HG03103 (cell line): ENCODE data around the gene PTPRF.

ENCODE experiments used
- ATAC-seq: cut with Tn5 transposase; IDR thresholded peaks from one replicate; pipeline ENCODE4 v1.9.1; 2021; ENCODE audit warnings: low read depth; ENCODE audit not compliant: unreplicated experiment

The PTPRF gene

DNA sequence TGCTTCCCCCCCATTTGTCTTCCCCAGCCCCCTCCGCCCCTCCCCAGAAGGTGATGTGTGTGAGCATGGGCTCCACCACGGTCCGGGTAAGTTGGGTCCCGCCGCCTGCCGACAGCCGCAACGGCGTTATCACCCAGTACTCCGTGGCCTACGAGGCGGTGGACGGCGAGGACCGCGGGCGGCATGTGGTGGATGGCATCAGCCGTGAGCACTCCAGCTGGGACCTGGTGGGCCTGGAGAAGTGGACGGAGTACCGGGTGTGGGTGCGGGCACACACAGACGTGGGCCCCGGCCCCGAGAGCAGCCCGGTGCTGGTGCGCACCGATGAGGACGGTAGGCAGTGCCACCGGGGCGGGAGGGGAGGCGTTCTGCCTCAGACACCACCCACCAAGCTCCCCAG lies 67.0 kb downstream of the PTPRF start:
- no peak for ATAC-seq

DNA sequence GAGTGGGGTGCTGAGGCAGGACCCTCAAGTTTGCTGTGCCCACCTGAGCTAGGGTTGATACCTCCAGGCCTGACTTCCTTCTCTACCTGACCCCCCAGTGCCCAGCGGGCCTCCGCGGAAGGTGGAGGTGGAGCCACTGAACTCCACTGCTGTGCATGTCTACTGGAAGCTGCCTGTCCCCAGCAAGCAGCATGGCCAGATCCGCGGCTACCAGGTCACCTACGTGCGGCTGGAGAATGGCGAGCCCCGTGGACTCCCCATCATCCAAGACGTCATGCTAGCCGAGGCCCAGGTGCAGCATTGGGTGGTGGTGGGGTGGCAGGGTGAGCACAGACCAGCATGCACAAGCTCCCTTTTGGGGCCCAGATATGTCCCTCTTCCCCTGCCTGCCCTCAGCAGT lies 67.9 kb downstream of the PTPRF start:
- no peak for ATAC-seq

DNA sequence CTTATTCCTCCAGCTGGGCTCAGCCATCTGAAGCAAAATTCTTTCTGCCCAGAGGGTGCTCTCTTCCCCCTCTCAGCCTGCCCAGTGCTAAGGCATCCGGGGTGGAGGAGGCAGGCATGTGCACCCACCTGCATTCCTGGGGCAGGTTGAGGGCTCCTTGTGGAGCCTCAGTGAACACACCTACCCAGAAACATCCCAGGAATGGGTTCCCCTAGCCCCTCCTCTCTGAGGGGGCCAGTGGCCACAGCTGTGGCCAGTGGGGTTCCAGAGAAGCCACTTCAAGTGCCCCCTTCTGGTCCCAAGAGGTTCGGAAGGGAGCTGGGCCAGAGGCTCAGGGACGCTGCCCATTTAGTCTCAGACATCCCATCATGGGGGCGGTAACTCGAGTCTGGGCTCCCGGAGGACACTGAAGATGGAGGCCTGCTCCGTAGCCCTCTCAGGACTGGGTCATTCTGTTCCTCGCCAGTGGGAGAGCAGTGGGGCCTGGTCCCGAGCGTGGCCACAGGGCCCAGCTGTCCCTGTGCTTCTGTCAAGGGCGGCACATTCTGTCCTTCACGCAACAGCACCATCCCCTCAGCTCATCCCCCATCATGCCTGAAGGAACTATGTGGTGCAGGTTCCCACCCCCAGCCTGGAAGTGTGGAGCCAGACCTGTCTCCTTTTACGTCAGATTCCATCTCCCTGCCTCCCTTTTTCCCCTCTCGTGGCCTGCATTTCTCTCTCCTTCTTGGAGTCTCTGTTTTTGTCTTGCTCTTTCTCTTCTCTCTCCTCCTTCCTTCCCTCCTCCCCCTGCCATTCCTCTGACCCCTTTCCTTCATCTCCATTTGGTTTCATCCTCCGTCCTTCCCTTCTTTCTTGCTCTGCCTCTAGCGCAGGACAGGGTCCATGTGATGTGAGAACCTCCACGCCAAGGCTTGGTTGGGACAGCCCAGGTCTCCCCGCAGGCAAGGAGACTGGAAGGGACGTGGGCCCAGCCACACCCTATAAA lies 69.6 kb downstream of the PTPRF start:
- no peak for ATAC-seq

DNA sequence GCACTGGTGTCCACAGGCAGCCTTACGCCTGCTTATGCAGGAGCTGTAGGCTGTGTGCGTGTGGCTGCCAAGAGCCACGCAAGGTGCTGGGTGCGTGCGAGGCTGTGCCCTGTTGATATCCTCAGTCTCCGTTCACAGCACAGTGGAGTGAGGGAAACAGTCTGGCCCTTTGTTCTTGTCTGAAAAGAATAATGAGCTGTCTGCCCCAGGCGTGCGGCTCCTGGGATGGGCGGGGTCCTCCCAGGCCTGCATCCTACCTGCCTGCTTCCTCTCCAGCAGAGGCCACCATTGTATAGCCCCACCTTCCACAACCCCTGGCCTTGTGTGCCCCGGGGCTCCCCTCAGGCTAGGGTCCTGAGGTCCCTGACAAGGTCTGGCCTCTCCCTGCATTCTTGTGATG lies 72.3 kb downstream of the PTPRF start:
- ATAC-seq: no peak

DNA sequence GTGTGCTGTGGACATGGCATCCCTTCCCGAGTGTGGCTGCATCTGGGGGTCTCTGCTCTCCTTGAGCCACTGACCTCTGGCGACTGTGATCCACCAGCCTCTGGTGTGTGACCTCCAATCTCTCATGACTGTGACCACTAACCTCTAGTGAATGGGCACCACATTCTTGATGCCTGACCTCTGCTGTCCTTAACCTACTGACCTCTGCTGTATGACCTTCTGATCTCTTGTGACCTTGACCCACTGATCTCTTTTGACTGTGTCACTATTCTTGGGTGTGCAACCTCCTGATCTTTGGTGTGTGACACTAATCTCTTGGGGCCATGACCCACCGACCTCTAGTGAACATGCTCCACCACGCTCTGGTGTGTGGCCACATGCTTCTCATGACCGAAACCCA lies 73.5 kb downstream of the PTPRF start:
- no peak for ATAC-seq

DNA sequence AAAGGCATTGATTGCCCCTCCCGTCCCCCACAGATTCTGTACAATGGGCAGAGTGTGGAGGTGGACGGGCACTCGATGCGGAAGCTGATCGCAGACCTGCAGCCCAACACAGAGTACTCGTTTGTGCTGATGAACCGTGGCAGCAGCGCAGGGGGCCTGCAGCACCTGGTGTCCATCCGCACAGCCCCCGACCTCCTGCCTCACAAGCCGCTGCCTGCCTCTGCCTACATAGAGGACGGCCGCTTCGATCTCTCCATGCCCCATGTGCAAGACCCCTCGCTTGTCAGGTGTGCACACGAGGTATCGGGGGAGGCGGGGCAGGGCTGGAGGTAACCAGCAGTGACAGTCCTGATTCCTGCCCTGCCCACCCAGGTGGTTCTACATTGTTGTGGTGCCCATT lies 74.5 kb downstream of the PTPRF start:
- ATAC-seq: no peak

DNA sequence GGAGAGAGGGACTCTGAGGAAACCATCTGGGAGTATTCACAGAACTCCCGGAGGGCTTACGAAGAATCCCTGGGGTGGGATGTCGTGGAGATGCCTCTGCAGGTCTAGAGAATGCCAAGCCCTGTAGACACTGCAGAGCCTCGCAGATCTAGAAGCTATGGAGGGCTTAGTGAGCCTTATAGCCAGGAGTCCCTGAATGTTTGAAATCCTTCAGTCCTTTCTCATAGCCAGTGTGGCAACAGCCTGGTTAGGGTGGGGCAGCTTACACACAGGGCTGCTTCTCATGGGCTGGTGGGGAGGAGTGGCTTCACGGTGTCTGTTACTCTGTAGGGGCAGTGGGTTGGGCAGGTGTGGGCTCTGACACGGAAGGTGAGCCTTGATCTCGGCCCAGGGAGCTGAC lies 75.1 kb downstream of the PTPRF start:
- ATAC-seq: no peak

DNA sequence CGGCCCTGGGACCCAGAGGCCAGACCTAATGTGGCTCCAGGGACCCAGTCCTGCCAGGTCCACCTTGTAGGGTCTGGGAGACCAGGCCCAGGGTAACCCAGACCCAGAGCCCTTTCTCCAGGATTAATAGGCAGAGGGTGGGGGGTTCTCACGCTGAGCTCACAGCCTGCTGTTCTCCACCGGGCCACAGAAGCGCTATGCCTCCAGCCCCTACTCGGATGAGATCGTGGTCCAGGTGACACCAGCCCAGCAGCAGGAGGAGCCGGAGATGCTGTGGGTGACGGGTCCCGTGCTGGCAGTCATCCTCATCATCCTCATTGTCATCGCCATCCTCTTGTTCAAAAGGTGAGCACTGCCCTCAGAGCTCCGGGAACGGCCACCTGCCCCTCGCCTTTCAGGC lies 75.9 kb downstream of the PTPRF start:
- ATAC-seq: no peak

DNA sequence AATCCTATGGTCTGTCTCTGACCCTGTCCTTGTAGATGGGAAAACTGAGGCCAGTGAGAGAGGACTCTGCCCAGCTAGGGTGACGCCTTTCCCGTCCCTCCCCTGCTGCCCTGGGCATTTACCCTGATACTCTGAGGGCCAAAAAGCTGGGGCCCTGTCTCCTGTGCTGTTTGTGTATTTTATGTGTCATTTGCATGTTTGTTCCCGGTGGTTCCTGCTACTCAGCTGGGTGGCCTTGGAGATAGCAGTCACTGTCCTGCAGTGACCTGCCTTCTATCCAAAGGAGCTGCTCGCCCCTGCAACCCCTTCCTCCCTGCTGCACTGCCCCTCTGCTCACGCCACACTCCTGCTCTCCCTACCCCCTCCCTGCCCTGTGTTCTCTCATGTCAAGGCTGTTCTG lies 78.1 kb downstream of the PTPRF start:
- no peak for ATAC-seq

DNA sequence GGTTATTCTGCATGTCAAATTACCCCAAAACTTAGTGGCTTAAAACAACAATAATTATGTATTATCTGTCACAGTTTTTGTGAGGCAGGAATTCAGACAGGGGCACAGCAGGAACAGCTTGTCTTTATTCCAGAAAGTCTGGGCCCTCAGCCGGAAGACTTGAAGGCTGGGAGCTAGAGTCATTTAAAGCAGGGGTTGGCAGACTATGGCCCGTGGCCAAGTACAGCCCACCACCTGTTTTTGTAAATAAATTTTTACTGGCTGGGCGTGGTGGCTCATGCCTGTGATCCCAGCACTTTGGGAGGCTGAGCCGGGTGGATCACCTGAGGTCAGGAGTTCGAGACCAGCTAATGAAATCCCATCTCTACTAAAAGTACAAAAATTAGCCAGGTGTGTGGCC lies 79.7 kb downstream of the PTPRF start:
- no peak for ATAC-seq

DNA sequence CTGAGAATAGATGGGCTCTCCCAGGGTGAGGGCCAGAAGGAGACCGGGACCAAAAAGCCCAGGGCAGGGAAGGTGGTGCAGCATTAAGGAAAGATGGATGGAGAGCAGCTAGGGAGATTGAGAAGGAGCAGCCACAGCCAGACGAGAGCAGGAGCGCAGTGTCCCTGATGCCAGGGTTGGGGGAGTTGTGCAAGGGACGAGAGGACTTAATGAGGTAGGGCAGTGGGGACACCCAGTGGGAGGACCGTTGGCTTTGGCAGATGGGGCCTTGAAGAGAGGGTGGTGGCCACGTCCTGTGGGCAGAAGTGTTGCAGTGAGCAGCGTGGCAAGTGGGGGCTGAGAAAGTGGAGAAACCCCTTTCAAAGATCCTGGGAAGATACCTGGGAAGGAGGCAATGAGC lies 81.3 kb downstream of the PTPRF start:
- no peak for ATAC-seq

DNA sequence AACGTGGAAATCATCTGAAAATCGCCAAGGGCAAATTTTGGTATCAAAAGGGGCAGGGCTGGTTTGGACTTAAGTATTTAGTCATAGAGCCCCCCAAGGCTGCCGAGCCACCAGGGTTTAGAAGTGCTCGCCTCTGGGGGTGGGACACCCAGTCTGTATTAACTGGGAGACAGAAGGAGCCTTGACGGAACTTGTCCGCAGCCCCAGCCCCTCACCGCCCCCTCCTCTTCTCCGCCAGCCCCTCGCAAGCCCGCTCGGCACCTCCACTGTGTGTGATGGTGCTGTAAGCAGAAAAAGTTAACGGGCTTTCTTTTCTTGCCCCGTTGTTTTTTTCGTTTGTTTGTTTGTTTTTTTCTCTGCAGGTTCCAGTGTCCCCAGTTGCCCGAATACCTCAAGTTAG lies 81.7 kb downstream of the PTPRF start:
- ATAC-seq: no peak

DNA sequence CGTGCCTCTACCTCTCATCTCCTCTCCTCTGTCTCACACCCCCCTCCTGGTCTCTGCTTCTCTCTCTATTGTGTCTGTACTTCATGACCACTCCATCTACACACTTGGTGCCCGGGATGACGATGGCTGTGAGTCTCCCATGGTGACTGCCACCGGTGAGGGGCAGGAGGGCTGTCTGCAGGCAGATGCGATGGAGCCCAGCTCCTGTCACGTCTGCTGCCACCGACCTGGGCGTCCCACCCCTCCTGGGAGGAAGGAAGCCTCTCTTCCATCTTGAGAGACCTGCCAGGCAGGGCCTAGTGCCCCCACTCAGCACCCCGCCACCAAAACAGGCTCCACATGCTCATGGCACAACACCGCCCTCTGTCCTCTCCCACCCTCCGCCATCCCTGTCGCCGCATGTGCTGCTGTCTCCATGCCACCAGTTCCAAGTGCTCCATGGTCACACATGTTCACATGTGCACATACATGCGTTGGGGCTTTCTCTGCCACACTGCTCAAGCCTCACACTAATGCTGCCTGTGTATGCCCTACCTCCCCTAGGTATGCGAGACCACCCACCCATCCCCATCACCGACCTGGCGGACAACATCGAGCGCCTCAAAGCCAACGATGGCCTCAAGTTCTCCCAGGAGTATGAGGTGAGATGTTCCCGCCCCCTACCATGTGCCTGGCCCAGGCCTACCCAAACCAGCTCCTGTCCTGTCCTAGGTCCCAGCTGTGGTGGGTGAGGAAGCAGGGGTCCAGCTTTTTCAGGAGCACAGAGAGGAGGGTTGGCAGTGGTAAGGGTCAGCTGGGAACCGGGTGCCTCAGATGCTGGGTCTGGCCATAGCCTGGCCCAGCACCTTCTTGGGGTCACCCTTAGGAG lies 82.6 kb downstream of the PTPRF start:
- ATAC-seq: no peak

DNA sequence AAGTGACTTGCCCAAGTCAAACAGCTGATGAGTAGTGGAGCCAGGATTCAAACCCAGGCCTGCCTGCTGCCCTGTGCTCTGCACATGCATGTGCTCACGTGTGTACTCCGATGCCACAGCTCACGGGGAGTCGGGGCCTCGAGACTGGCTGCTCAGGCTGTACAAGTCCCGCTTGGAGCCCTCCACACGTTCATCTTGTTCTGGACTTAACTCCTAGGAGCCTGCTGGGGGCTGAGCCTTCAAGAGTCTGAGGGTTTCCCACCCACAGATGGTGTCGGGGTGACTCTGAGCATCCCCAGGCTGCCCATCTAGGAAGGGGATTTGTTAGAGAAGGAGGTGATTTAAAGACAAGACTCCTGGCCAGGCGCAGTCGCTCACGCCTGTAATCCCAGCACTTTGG lies 83.5 kb downstream of the PTPRF start:
- ATAC-seq: no peak

DNA sequence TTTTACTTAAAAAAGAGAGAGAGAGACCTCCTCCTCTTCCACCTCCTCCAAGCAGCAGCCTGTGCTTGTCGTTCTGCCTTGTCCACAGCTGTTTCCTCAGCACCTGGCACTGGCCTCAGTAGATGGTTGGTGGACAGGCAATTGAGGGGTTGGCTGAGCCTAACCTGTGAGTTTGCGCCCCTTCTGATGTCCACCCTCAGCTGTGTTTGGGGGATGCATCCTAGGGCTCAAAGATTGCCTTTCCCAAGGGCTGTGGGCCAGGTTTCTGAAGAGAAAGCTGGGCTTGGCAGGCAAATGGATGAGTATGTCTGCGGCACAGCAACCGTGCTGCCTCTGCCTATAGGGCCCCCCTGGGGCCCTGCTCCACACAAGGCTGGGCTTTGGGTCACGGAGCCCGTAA lies 84.2 kb downstream of the PTPRF start:
- no peak for ATAC-seq

DNA sequence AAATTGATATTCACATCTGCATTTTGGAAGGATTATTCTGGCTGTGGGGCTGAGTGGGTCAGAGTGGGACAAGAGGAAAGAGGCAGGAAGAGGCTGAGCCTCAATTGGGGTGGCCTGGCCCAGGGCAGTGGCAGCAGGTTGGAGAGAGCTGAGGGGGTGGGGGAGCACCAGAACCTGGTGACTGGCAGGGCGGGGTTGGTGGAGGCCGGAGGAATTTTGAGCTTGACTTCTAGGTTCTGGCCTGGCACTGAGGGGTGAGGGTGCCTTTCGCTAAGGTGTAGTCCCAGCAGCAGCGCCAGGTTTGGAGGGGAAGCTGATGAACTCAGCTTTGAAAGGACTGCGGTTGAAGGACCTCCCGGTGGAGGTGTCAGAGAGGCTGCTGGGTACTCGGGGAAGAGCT lies 85.7 kb downstream of the PTPRF start:
- no peak for ATAC-seq

DNA sequence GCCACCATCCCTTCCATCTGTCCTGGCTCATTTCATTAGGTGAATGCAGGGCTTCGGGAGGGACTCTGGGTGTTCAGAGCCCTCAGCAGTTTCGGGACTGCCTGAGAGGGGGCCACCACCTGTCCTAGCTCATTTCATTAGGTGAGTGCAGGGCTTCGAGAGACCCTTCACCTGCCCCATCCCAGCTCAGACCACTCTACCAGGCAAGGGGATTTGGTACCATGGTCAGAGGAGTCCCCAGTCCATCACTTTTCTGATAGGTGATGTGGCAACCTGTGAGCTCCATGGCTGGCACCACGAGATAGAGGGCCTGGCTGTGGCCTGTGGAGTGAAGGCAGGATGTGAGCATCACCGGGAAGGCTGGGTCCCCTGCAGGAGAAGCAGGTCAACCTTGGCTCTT lies 86.3 kb downstream of the PTPRF start:
- ATAC-seq: no peak

DNA sequence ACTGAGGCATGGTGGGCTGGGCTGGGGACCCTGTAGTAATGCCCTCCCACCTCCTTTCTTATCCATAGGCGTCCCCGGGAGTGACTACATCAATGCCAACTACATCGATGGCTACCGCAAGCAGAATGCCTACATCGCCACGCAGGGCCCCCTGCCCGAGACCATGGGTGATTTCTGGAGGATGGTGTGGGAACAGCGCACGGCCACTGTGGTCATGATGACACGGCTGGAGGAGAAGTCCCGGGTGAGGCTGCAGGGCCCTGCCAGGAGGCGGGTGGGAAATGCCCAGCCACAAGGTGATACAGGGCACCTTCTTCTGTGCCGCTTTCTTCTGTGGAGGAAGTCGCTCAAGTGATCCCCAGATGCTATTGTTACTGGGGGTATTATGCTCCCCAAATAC lies 87.0 kb downstream of the PTPRF start:
- no peak for ATAC-seq

DNA sequence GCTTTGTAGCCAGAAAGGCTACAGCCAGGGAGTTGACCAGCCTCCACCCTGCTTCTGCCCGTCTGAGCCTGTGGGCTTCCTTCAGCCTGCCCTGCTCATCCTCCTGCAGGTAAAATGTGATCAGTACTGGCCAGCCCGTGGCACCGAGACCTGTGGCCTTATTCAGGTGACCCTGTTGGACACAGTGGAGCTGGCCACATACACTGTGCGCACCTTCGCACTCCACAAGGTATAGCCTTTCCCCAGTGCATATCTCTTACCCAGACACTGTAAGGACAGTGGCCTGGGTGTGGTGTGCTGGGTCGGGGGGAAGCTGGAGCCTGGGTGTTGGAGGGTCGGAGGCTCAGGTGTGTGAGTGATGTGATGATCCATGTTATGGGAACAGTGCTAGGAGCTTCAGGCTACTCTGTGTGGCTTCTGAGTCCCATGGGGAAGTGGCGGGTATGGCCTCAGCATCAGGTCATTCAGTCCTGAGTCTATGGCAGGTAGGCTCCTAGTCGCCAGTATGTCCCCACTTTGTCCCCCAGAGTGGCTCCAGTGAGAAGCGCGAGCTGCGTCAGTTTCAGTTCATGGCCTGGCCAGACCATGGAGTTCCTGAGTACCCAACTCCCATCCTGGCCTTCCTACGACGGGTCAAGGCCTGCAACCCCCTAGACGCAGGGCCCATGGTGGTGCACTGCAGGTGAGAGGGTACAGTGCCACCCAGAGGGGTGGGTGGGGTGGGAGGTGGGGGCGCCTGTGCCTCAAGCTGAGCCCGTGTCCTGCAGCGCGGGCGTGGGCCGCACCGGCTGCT lies 88.0 kb downstream of the PTPRF start:
- ATAC-seq: no peak

DNA sequence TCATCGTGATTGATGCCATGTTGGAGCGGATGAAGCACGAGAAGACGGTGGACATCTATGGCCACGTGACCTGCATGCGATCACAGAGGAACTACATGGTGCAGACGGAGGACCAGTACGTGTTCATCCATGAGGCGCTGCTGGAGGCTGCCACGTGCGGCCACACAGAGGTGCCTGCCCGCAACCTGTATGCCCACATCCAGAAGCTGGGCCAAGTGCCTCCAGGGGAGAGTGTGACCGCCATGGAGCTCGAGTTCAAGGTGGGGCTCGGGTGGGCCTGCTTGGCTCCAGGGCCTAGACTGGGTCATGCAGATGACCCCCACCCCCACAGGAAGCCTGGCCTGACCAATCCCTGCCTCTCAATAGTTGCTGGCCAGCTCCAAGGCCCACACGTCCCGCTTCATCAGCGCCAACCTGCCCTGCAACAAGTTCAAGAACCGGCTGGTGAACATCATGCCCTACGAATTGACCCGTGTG lies 88.7 kb downstream of the PTPRF start:
- no peak for ATAC-seq
